Lower leg skin (tissue), 3 donors: Measurements from ENCODE around the gene ATF7IP.

Source experiments
- CTCF ChIP-seq, 3 donors: fragments of 450-650 bp; IDR thresholded peaks; one replicate each; pipeline ENCODE4 v1.5.1; 2016; ENCODE audit warnings: antibody characterized with exemption in 3 of 3, mild to moderate bottlenecking in 3 of 3, moderate library complexity in 2 of 3
- POLR2A ChIP-seq, 2 donors: fragments of 450-650 bp; IDR thresholded peaks; one replicate each; pipeline ENCODE4 v1.6.1; 2016 to 2017; ENCODE audit warnings: antibody characterized with exemption in 2 of 2, mild to moderate bottlenecking in 1 of 2, moderate library complexity in 1 of 2

GRCh38 chr12:14532152-14532551, 166.7 kb downstream of the ATF7IP start:
- TF ChIP-seq CTCF (IDR thresholded peaks at IDR 0.05), result no peak
- TF ChIP-seq POLR2A (IDR thresholded peaks at IDR 0.05), result no peak
